Fibroblast of skin of right quadriceps (primary cell): ENCODE data around the gene C11orf21.

Source experiments
- DNase-seq: peaks from one replicate; pipeline ENCODE4 v3.0.0-alpha.2; 2013

C11orf21 gene

DNA sequence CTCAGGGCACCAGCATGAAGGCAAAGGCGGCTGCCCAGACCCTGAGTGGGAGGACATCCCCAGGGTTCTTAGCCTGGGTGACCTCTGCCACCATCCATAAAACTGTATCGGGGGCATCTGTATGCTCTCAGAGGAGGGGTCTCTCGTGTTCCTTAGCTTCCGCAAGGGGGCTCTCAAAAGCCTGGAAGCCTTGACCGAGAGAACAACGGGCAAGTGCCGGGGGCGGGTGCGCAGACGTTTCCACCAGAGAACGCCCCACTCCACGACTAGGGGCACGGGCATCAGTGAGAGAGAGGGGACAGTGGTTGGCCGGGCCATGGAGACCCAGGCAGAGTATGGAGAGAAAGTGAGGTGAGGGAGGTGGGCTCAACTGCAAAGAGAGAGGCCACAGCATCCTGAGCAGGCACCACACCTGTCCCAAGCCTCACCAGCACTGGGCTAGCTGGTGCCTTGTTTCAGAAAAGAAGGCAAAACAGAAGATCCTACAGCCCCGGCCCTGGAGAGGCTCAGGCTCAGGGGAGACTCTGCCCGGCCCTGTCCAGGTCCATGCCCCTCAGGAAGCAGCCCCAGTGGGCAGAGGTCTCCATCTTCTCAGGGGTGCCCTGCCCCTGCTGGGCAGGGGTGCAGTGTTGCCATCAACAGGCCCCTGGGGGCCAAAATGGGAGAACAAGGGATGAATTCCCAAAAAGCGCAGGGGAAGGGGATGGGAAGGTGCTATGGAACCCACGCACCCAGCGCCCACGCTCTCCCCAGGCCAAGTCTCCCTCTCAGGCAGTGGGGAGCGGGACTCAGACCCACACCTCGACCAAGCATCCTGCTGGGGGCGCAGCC, 6.0 kb upstream of the C11orf21 start:
- DNase-seq: no peak

DNA sequence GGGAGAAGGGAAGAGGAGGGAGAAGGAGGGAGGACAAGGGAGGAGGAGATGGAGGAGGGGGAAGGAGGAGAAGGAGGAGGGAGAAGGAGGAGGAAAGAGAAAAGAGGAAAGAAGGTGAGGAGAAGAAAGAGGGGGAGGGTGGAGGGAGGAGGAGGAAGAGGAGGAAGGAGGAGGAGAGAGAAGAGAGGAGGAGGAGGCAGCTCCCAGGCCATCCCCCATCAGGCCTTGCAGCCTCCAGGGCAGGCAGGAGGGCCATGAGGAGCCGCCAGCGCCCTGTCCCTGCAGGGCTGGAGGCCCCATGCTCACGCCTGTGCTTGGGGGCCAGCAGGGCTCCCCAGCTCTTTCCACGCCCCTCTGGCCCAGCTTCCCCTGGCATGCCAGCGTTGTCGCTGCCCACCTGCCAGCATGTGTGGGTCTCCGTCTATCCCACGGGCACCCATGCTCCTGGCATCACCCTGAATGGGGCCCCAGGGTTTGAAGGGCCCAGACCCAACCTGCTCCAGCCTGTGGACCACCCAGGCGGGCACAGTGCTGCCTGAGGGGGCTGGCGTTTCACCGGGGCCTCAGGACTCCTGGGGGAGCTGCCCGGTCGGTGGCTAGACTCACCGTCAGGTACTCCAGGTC, 5.3 kb upstream of the C11orf21 start:
- DNase-seq: no peak

DNA sequence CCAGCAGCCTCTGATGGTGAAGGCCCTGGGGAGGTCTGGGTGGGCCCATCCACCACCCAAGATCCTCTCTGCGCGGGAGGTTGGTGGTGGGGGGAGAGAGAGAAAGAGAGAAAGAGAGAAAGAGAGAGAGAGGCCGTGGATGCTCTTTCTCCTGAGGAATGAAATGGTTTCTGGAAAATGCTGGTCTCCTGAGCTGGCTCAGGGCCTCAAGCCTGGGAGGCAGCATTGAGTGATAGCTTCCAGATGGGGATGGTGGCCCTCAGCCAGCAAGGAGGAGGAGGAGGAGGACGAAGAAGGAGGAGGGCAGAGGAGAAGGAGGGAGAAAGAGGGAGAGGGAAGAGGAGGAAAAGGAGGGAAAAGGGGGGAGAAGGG, 4.7 kb upstream of the C11orf21 start:
- peak; percentile 95 for DNase-seq

- DNase-seq: peak; percentile 65
Observed at GRCh38 chr11:2305788-2306451, 4.2 kb upstream of the C11orf21 start.

- peak; percentile 65 for DNase-seq
Observed at GRCh38 chr11:2305140-2305778, 3.5 kb upstream of the C11orf21 start.

GRCh38 chr11:2304506-2305139, 2.9 kb upstream of the C11orf21 start:
- no peak for DNase-seq

DNA sequence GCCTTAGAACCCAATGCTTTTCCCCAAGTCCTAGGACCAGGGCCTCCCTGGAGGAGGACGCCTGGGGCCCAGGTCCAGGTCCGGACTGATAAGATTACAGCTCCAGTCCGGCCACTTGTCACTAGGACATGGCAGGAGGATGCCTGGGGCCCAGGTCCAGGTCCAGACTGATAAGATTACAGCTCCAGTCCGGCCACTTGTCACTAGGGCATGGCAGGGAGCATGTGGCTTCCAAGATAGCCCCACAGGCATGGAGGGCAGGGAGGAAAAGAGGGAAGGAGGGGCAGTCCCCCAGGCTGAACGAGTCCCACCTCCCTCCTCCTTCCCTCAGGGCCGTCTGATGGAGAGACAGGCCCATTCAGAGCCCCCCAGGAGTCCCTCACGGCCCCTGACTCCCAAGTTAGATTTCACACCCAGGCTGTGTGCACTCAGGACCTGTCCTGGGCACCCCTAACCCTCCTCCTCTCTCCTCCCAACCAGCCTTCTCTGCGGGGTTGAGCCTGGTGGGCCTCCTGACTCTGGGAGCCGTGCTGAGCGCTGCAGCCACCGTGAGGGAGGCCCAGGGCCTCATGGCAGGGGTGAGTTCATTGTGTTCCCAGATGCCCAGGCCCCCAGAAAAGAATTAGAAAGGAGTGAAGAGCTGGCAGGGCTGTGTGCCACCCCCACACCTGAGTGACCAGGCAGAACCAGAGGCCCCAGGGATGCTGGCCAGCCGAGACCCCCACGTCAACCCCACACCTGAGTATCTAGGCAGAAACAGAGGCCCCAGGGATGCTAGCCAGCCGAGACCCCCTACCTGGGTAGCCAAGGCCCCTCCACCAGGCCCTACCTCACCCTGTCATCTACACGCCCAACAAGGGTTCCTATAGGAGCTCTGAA, 2.1 kb upstream of the C11orf21 start:
- DNase-seq: no peak

DNA sequence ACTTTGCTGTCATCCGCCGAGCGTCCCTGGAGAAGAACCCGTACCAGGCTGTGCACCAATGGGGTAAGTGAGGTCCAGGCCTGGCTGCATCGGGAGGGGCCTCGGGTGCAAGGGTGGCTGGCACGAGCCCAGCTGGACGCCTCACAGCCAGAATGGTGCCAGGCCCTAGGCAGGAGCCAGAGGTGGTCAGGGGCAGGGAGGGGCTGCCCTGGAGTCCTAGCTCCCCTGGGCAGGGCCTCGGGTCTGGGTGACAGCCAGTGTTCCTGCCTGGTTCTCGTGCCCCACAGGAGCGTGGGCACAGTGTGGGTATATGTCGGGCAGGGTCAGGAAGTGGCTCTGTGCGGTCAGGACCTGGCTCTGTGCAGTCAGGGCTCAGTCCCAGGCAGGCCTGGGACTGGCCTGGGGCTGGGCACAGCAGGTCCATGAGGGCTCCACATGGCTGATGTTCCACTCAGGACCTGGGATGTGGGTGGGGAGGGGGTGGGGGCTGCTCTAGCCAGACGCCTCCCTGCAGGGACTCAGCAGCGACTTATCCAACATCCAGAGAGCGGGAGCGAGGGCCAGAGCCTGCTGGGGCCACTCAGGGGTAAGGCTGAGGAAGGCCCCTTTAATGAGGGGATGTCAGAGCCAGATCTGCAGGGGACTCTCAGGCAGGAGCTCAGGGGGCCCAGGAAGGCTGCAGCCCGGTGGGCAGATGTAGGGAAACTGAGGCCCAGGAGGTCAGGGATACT, 1.3 kb upstream of the C11orf21 start:
- DNase-seq: no peak

DNA sequence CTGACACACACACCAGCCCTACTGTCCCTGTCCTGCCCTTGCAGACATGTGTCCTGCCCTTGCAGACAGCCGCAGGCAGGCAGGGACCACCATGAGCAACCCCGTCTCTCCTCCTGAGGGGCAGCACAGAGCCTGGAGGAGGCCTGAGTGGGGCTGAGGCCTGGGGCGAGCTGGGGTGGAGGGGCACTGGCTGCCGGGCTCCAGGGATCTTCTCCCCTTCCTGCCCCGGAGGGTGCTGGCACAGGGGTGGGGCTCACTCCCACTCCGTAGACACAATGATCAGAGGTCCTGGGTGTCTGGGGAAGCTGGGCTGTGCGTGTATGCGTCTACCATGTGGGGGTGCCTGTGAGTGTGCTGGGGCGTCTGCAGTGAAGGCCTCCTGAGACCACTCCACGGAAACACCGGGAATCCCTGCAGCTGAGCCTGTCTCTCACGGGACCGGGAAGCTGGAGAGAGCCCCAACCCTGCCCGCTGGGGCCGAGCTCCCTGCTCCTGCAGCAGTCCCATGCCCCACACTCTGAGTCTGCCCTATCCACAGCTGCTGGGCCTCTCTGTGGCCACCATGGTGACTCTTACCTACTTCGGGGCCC, 683 bp upstream of the C11orf21 start:
- DNase-seq: no peak

DNA sequence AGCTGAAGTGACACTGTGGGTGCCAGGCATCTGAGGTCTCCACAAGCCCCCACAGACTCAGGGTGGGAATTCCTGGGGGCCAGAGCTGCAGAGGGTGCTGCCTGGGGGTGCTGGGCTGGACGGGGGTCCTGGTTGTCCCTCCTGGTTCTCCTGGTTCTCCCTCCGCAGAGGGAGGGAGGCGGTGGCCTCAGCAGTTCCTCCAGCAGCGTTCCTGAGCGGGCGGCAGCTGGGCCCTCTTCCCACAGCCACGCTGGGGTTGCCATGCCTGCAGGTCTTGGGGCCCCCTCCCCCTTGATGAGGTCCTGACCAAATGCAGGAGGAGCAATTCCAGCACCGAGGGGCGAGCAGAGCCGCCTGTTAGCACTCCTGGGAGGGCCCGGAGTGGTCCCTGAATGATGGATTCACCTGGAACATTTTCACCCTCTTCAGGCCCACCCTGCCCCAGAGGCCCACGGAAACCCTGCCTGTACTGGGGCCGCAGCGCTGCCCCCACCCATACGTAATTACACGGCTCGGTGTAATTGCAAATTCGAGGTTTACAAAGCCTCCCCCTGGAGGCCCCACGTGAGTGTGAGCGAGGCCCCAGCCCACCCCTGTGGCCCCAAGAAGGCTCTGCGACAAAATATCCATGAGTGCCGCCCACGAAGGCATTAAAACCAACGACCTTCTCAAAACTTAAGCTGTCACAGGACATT, 635 bp downstream of the C11orf21 start:
- no peak for DNase-seq

DNA sequence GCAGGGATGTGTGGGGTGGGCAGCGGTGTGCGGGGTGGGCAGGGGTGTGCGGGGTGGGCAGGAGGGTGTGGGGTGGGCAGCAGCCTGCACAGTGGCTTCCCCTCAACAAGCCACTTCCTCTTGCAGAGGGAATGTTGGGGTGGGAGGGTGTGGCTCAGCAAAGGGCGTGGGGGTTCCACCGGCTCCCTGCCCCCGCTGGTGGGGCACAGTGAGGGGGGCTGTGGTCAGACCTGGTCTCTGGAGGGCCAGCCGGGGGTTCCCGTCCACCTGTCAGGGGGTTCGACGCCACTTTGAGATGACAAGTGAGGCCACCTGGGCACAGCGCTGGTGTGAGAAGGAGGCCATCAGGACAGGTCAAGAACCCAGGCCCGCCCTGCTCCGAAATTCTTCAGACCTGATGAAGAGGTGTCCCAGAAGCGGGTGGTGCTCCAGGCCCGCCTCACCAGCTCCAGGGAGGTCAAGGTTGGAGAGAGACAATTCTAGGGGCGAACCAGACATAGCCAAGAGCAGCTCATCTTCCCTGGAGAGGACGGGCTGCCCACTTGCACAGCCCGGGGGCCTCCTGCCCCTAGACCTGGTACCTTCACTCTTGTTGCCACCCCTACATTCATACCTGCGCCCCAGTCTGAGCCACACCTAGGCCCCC, 1.3 kb downstream of the C11orf21 start:
- no peak for DNase-seq

DNA sequence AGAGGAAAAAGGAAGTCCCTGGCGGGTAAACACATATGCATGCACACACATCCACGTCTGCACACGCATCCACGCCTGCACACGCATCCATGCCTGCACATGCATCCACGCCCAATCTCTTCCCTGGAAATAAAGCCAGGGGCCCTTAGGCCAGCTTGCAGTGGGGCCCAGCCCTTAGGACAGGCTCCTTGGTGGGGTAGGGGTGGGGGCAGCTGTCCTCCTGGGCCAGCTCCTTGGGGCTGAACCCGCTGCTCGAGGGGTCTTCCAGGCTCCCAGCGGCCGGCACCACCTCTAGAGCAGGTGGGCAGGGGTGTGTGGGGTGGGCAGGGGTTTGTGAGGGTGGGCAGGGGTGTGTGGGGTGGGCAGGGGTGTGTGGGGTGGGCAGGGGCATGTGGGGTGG, 1.9 kb downstream of the C11orf21 start:
- no peak for DNase-seq

DNA sequence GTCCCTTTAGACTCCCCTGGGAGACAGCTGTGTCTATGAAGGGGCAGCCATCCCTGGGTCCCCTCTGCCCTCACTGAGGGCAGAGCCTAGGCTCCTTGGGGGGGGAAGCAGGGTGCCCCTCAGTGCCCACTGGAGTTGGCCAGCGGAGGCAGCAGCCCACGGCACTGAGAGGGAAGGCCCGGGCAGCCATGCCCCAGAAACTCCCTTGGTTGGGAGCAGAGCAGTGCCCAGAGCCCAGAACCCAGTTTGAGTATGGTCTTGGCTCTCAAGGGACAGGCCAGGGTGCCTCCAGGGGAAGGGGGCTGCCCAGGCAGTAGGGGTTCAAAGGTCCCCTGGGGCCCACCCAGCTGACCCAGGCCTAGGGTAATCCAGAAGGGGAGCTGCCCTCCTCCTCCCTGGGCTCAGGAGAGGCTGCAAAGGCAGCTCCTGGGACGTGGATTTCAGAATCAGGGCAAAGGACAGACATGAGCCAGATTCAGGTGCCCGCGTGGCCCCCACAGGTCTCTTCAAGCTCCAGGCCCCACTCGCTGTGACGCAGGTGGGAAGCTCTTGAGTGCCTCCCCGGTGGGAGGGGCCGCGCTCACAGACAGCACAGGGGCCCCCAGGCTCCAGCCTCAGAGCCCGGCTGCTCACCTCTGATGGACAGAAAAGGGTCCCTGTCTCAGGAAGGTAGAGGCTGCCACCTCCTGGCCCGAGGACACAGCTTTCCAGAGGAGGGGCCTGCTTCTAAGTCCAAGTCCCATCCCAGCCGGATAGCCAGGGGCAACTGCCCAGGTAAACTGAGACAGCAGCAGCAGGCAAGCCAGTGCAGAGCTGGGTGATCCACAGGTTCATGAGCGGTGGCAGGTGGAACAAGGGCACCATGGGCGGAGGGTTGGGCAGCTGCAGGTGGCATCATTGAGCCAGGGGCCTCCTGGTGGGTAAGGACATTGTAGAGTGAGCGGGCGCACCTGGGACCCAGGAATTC, 2.6 kb downstream of the C11orf21 start:
- DNase-seq: no peak

DNA sequence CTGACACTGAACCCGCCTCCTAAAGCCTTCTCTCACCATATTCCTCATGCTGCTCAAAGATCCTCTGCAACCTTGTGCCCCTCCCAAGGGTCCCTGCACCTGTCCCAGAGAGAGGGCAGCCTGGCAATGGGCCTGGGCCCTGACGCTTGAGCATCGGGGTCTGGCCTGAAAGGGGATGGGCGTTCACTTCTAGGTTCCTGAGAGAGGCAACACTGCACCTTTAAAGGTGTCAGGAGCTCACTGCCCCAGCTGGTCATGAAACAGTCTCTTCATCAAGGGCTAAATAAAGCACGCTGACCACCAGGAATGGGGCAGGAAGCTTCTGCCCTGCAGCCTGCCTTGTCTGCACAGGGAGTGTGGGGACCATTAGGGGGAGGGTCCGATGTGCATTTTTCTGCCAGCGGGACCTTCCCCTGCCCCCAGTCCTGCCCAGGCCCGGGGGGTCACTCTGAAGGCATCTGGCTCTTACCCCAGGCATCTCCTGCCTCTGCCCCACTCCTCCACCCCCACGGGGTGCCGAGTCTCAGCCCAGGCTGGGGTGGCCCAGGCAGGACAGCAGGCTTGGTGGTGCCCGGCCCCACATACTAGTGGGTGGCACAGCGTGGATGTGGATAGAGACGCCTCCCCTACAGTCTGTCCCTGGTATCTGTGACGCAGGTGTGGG, 3.5 kb downstream of the C11orf21 start:
- DNase-seq: no peak

- DNase-seq: no peak
Observed at GRCh38 chr11:2297623-2298030, 4.1 kb downstream of the C11orf21 start.

GRCh38 chr11:2296913-2297622, 4.7 kb downstream of the C11orf21 start:
- DNase-seq: no peak
